IPS-20b (cell line): Measurements from ENCODE around the gene NSD2.
"Not testable (repeated sequence)": the region's sequence is repeated elsewhere in the genome, so short reads cannot be mapped to it uniquely, and the experiment has no call there.

Source experiments
- H3K27ac ChIP-seq: one replicate; pipeline ENCODE4 v1.5.1; 2013; ENCODE audit warnings: low read length
- H3K27me3 ChIP-seq: 2 replicates; pipeline ENCODE4 v1.6.1; 2013; ENCODE audit warnings: mild to moderate bottlenecking, low read length, inconsistent platforms; ENCODE audit not compliant: insufficient read depth
- H3K36me3 ChIP-seq: 2 replicates; pipeline ENCODE4 v1.6.1; 2013; ENCODE audit warnings: low read depth, mild to moderate bottlenecking, inconsistent platforms, low read length, moderate library complexity; ENCODE audit not compliant: insufficient read depth
- H3K4me1 ChIP-seq: 2 replicates; pipeline ENCODE4 v1.6.1; 2013; ENCODE audit warnings: mild to moderate bottlenecking, control low read depth, inconsistent platforms, low read length, moderate library complexity; ENCODE audit not compliant: insufficient read depth
- H3K4me3 ChIP-seq: 2 replicates; pipeline ENCODE4 v1.5.1; 2013; ENCODE audit warnings: mild to moderate bottlenecking, low read length, inconsistent platforms
- H3K9ac ChIP-seq: 2 replicates; pipeline ENCODE4 v1.6.1; 2013; ENCODE audit warnings: low read depth, mild to moderate bottlenecking, inconsistent platforms, low read length, moderate library complexity
- H3K9me3 ChIP-seq: 2 replicates; pipeline ENCODE4 v1.6.1; 2013; ENCODE audit warnings: mild to moderate bottlenecking, low read depth, low read length, inconsistent platforms; ENCODE audit not compliant: insufficient read depth

Gene NSD2

GRCh38 chr4:1843852-1844251, 27.3 kb upstream of the NSD2 start:
- Histone ChIP-seq H3K4me1 (no peaks in the 10 kb centered on the region), H3K27me3 (no peaks in the 10 kb centered on the region), H3K9me3 (no peaks in the 10 kb centered on the region), H3K36me3 (peaks cover 44% of the 10 kb centered on the region), H3K9ac (no peak overlapping the region), H3K4me3 (no peak overlapping the region), H3K27ac (no peak overlapping the region)

GRCh38 chr4:1844618-1845017, 26.6 kb upstream of the NSD2 start:
- H3K36me3 ChIP-seq: peaks cover 37% of the 10 kb centered on the region
- not testable (repeated sequence) for H3K4me1 ChIP-seq, H3K9me3 ChIP-seq, H3K9ac ChIP-seq, H3K27ac ChIP-seq, H3K4me3 ChIP-seq, H3K27me3 ChIP-seq

GRCh38 chr4:1846580-1846979, 24.6 kb upstream of the NSD2 start:
- Histone ChIP-seq H3K9me3 (no peaks in the 10 kb centered on the region), H3K4me3 (no peak overlapping the region), H3K27me3 (no peaks in the 10 kb centered on the region), H3K4me1 (no peaks in the 10 kb centered on the region), H3K9ac (no peak overlapping the region), H3K27ac (no peak overlapping the region), H3K36me3 (peaks cover 24% of the 10 kb centered on the region)

- Histone ChIP-seq H3K36me3 (peaks cover 18% of the 10 kb centered on the region), H3K4me3 (no peak overlapping the region), H3K27ac (no peak overlapping the region), H3K4me1 (peaks cover 5% of the 10 kb centered on the region; the same call in 1 of the 2 replicates), H3K9ac (no peak overlapping the region), H3K9me3 (no peaks in the 10 kb centered on the region), H3K27me3 (peaks cover 7% of the 10 kb centered on the region; the same call in 1 of the 2 replicates)
Observed at GRCh38 chr4:1850276-1850675, 20.9 kb upstream of the NSD2 start.

GRCh38 chr4:1851160-1851559, 20.0 kb upstream of the NSD2 start:
- Histone ChIP-seq H3K27me3 (peaks cover 8% of the 10 kb centered on the region; the same call in 1 of the 2 replicates), H3K36me3 (peaks cover 16% of the 10 kb centered on the region), H3K9ac (no peak overlapping the region), H3K4me3 (no peak overlapping the region), H3K9me3 (no peaks in the 10 kb centered on the region), H3K27ac (no peak overlapping the region), H3K4me1 (peaks cover 5% of the 10 kb centered on the region; the same call in 1 of the 2 replicates)

- Histone ChIP-seq H3K27ac (no peak overlapping the region), H3K36me3 (peaks cover 16% of the 10 kb centered on the region), H3K4me3 (no peak overlapping the region), H3K27me3 (peaks cover 14% of the 10 kb centered on the region), H3K9ac (no peak overlapping the region), H3K4me1 (peaks cover 5% of the 10 kb centered on the region; the same call in 1 of the 2 replicates), H3K9me3 (no peaks in the 10 kb centered on the region)
Observed at GRCh38 chr4:1851575-1852410, 19.4 kb upstream of the NSD2 start.

- Histone ChIP-seq H3K4me1 (peaks cover 5% of the 10 kb centered on the region; the same call in 1 of the 2 replicates), H3K27ac (no peak overlapping the region), H3K9me3 (no peaks in the 10 kb centered on the region), H3K36me3 (peaks cover 9% of the 10 kb centered on the region; the same call in 1 of the 2 replicates), H3K27me3 (peaks cover 26% of the 10 kb centered on the region), H3K4me3 (no peak overlapping the region), H3K9ac (no peak overlapping the region)
Observed at GRCh38 chr4:1852904-1853623, 18.1 kb upstream of the NSD2 start.

- Histone ChIP-seq H3K4me1 (peaks cover 5% of the 10 kb centered on the region; the same call in 1 of the 2 replicates), H3K4me3 (peak overlapping the region; percentile 89), H3K9ac (peak overlapping the region; percentile 79; the same call in 1 of the 2 replicates), H3K36me3 (peaks cover 9% of the 10 kb centered on the region; the same call in 1 of the 2 replicates), H3K27me3 (peaks cover 43% of the 10 kb centered on the region), H3K9me3 (no peaks in the 10 kb centered on the region), H3K27ac (no peak overlapping the region)
Observed at GRCh38 chr4:1854752-1855151, 16.4 kb upstream of the NSD2 start.

GRCh38 chr4:1855333-1856070, 15.7 kb upstream of the NSD2 start:
- peaks cover 5% of the 10 kb centered on the region; the same call in 1 of the 2 replicates for H3K4me1 ChIP-seq
- peaks cover 9% of the 10 kb centered on the region; the same call in 1 of the 2 replicates for H3K36me3 ChIP-seq
- H3K4me3 ChIP-seq: peak overlapping the region; percentile 89
- peaks cover 50% of the 10 kb centered on the region for H3K27me3 ChIP-seq
- H3K9me3 ChIP-seq: no peaks in the 10 kb centered on the region
- no peak overlapping the region for H3K27ac ChIP-seq
- H3K9ac ChIP-seq: peak overlapping the region; percentile 79; the same call in 1 of the 2 replicates

- peaks cover 58% of the 10 kb centered on the region for H3K27me3 ChIP-seq
- H3K9ac ChIP-seq: peak within 1 kb of the TSS; percentile 79; the same call in 1 of the 2 replicates
- peaks cover 9% of the 10 kb centered on the region; the same call in 1 of the 2 replicates for H3K36me3 ChIP-seq
- peaks cover 5% of the 10 kb centered on the region; the same call in 1 of the 2 replicates for H3K4me1 ChIP-seq
- H3K9me3 ChIP-seq: no peaks in the 10 kb centered on the region
- peak within 1 kb of the TSS; percentile 89 for H3K4me3 ChIP-seq
- H3K27ac ChIP-seq: no peak within 1 kb of the TSS
Observed at GRCh38 chr4:1856071-1856942, 14.9 kb upstream of the NSD2 start, which contains the start of gene LETM1. LETM1 (minus strand) TSS chr4:1856156; CDS start chr4:1855950, 206 bp downstream.
